Measurements from ENCODE around the gene ASB2.

DNA sequence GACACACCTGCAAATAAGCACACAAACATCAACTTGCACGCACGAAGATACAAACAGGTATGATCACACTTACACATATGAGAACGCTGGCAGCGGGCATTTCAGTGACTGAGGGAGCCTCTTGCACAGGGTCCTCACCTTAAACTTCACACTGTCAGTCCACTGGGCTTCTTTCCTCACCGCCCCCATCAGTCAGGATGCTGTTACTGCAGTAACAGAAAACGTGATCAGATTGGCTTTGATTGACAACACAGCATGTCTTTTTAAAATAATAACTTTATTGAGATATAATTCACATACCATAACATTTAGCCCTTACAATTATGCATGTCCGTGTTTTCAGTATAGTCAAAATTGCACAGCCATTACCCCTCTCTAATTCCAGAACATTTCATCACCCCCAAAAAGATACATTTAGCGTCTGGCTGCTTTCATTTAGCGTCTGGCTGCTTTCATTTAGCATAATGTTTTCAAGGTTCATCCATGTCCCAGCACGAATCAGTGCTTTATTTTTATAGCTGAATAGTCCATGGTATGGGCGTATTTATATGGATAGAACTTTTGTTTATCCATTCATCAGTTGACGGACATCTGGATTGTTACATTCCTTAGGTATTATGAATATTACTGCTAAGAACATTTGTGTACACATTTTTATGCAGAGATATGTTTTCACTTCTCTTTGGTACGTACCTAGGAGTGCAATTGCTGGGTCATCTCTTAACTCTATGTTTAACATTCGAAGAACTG is 29.1 kb upstream of the ASB2 start:
- TF ChIP-seq, protein P1, sequence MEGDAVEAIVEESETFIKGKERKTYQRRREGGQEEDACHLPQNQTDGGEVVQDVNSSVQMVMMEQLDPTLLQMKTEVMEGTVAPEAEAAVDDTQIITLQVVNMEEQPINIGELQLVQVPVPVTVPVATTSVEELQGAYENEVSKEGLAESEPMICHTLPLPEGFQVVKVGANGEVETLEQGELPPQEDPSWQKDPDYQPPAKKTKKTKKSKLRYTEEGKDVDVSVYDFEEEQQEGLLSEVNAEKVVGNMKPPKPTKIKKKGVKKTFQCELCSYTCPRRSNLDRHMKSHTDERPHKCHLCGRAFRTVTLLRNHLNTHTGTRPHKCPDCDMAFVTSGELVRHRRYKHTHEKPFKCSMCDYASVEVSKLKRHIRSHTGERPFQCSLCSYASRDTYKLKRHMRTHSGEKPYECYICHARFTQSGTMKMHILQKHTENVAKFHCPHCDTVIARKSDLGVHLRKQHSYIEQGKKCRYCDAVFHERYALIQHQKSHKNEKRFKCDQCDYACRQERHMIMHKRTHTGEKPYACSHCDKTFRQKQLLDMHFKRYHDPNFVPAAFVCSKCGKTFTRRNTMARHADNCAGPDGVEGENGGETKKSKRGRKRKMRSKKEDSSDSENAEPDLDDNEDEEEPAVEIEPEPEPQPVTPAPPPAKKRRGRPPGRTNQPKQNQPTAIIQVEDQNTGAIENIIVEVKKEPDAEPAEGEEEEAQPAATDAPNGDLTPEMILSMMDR (IDR thresholded peaks at IDR 0.05; ENCODE audit: borderline replicate concordance, extremely low read depth, low read length, poor library complexity, severe bottlenecking): peak; percentile 48
- no peak for TF ChIP-seq EZH2 (IDR thresholded peaks at IDR 0.05; ENCODE audit: borderline replicate concordance, low read depth, low read length, severe bottlenecking)

Measured in DND-41 (cell line).